ENCODE results near the gene SPZ1.

DNA sequence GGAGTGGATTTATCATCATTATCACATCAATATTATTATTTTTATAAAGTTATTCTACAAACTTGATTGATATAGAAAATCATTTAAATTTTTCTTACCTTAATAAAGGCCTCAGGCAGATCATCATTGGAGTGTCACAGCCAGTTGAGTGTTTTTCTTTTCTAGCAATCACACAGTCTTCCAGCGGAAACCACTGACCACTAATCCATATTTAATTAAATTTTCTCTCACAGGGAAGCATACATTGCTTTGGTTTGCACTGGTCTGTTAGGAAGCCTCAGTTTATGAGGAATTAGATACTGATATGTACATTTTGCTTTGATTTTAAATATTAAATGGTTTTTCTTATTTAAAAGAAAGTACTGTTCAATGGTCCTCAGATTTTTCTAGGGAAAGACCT lies 6.7 kb downstream of the SPZ1 start:
- TF ChIP-seq CTCF (IDR thresholded peaks at IDR 0.05 in 2 of 3, conservative IDR thresholded peaks at IDR 0.05 in 1 of 3; ENCODE audit: borderline replicate concordance in 1 of 3, insufficient read depth in 1 of 3, low read depth in 2 of 3, low read length in 2 of 3) (no peak), SP1 (IDR thresholded peaks at IDR 0.05; ENCODE audit: low read depth) (no peak), YY1 (IDR thresholded peaks at IDR 0.05; ENCODE audit: extremely low read depth, insufficient replicate concordance, low read depth, low read length) (no peak), POLR2AphosphoS5 (IDR thresholded peaks at IDR 0.05; ENCODE audit: low read depth, low read length) (no peak), MAX (IDR thresholded peaks at IDR 0.05) (no peak), POLR2A (IDR thresholded peaks at IDR 0.05; ENCODE audit: borderline replicate concordance, extremely low read depth, insufficient read depth, insufficient read length) (no peak), ZNF274 (IDR thresholded peaks at IDR 0.05; ENCODE audit: low read depth, low read length) (no peak), ZBTB33 (IDR thresholded peaks at IDR 0.05; ENCODE audit: extremely low read depth, insufficient replicate concordance, low read length) (no peak), EGR1 (IDR thresholded peaks at IDR 0.05; ENCODE audit: low read depth) (no peak), EZH2 (IDR thresholded peaks at IDR 0.05) (no peak)
- TF ChIP-seq, protein P1, sequence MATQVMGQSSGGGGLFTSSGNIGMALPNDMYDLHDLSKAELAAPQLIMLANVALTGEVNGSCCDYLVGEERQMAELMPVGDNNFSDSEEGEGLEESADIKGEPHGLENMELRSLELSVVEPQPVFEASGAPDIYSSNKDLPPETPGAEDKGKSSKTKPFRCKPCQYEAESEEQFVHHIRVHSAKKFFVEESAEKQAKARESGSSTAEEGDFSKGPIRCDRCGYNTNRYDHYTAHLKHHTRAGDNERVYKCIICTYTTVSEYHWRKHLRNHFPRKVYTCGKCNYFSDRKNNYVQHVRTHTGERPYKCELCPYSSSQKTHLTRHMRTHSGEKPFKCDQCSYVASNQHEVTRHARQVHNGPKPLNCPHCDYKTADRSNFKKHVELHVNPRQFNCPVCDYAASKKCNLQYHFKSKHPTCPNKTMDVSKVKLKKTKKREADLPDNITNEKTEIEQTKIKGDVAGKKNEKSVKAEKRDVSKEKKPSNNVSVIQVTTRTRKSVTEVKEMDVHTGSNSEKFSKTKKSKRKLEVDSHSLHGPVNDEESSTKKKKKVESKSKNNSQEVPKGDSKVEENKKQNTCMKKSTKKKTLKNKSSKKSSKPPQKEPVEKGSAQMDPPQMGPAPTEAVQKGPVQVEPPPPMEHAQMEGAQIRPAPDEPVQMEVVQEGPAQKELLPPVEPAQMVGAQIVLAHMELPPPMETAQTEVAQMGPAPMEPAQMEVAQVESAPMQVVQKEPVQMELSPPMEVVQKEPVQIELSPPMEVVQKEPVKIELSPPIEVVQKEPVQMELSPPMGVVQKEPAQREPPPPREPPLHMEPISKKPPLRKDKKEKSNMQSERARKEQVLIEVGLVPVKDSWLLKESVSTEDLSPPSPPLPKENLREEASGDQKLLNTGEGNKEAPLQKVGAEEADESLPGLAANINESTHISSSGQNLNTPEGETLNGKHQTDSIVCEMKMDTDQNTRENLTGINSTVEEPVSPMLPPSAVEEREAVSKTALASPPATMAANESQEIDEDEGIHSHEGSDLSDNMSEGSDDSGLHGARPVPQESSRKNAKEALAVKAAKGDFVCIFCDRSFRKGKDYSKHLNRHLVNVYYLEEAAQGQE (IDR thresholded peaks at IDR 0.05; ENCODE audit: low read depth): no peak

Data from HCT116 (cell line).